ENCODE results near the gene SYPL1.

SYPL1 gene

GRCh38 chr7:106128836-106129235 lies 16.7 kb upstream of the SYPL1 start:
- TF ChIP-seq, protein P1, sequence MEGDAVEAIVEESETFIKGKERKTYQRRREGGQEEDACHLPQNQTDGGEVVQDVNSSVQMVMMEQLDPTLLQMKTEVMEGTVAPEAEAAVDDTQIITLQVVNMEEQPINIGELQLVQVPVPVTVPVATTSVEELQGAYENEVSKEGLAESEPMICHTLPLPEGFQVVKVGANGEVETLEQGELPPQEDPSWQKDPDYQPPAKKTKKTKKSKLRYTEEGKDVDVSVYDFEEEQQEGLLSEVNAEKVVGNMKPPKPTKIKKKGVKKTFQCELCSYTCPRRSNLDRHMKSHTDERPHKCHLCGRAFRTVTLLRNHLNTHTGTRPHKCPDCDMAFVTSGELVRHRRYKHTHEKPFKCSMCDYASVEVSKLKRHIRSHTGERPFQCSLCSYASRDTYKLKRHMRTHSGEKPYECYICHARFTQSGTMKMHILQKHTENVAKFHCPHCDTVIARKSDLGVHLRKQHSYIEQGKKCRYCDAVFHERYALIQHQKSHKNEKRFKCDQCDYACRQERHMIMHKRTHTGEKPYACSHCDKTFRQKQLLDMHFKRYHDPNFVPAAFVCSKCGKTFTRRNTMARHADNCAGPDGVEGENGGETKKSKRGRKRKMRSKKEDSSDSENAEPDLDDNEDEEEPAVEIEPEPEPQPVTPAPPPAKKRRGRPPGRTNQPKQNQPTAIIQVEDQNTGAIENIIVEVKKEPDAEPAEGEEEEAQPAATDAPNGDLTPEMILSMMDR (conservative IDR thresholded peaks at IDR 0.05; ENCODE audit: low read depth, low read length) = no peak
- no peak for DNase-seq (ENCODE audit: low read depth)
- no peak overlapping the region for H3K4me3 ChIP-seq (ENCODE audit: low read length)

DNA sequence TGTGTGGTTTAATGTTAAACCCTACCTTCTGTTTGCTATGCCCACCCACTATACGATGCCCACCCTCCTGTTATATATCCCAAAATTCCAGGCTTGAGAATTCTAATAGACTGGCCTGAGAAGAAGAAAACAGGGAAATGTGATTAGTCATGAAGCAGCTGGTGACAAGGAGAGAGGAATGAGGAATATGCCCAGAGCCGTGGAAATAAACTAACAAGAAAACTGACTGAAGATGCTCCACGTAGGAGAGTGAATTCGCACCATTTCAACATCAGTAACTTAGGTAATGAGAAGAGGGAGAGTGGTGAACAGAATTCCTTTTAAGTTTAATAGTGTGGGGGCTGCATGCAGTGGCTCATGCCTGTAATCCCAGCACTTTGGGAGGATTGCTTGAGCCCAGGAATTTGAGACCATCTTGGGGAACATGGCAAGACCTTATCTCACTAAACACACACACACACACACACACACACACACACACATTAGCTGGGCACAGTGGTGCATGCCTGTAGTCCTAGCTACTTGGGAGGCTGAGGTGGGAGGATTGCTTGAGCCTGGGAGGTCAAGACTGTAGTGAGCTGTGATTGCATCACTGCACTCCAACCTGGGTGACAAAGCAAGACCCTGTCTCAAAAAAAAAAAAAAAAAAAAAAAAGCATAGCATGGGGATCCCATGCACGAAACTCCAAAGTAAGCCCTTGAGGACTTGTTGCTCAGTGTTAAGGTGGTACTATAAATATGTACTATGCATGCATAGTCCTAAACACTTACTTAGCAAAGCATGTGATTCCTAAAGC lies 16.1 kb upstream of the SYPL1 start:
- TF ChIP-seq, protein P1 (conservative IDR thresholded peaks at IDR 0.05; ENCODE audit: low read depth, low read length) = no peak
- no peak overlapping the region for H3K4me3 ChIP-seq (ENCODE audit: low read length)
- DNase-seq (ENCODE audit: low read depth) = no peak

GRCh38 chr7:106126170-106126938 lies 14.2 kb upstream of the SYPL1 start:
- TF ChIP-seq, protein P1 (conservative IDR thresholded peaks at IDR 0.05; ENCODE audit: low read depth, low read length) = no peak
- no peak overlapping the region for H3K4me3 ChIP-seq (ENCODE audit: low read length)
- DNase-seq (ENCODE audit: low read depth) = no peak

- TF ChIP-seq, protein P1 (conservative IDR thresholded peaks at IDR 0.05; ENCODE audit: low read depth, low read length) = no peak
- no peak overlapping the region for H3K4me3 ChIP-seq (ENCODE audit: low read length)
- DNase-seq (ENCODE audit: low read depth) = no peak
Measured at GRCh38 chr7:106125417-106125816, 13.3 kb upstream of the SYPL1 start.

GRCh38 chr7:106124186-106124585 lies 12.1 kb upstream of the SYPL1 start:
- TF ChIP-seq, protein P1 (conservative IDR thresholded peaks at IDR 0.05; ENCODE audit: low read depth, low read length) = no peak
- DNase-seq (ENCODE audit: low read depth) = no peak
- H3K4me3 ChIP-seq (ENCODE audit: low read length) = no peak overlapping the region

GRCh38 chr7:106122713-106123112 lies 10.6 kb upstream of the SYPL1 start:
- no peak for DNase-seq (ENCODE audit: low read depth)
- TF ChIP-seq, protein P1 (conservative IDR thresholded peaks at IDR 0.05; ENCODE audit: low read depth, low read length) = no peak
- H3K4me3 ChIP-seq (ENCODE audit: low read length) = no peak overlapping the region

Data from retinal pigment epithelial cell (primary cell).